ENCODE measurements around the gene TECTA.

DNA sequence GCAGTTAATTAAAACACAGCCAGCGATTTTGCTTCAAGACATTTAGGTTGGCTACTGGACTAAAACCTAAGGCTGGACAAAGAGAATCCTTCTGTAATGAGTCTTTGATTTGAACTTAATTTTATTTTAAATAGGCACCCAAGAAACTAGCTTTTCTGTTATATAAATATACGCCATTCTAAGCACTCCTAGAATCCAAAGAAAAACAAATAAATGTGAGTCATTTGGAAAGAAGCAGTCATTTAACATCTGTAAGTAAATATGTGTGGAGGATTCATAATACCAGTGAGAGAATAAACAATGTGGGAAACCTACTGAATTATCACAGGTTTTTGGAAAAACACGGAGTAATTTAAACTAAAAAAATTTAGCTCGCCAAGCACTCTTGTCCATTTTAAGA is 1.2 kb upstream of the TECTA start:
- TF ChIP-seq, protein P1, sequence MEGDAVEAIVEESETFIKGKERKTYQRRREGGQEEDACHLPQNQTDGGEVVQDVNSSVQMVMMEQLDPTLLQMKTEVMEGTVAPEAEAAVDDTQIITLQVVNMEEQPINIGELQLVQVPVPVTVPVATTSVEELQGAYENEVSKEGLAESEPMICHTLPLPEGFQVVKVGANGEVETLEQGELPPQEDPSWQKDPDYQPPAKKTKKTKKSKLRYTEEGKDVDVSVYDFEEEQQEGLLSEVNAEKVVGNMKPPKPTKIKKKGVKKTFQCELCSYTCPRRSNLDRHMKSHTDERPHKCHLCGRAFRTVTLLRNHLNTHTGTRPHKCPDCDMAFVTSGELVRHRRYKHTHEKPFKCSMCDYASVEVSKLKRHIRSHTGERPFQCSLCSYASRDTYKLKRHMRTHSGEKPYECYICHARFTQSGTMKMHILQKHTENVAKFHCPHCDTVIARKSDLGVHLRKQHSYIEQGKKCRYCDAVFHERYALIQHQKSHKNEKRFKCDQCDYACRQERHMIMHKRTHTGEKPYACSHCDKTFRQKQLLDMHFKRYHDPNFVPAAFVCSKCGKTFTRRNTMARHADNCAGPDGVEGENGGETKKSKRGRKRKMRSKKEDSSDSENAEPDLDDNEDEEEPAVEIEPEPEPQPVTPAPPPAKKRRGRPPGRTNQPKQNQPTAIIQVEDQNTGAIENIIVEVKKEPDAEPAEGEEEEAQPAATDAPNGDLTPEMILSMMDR (IDR thresholded peaks at IDR 0.05; ENCODE audit: low read length): no peak
- no peak for TF ChIP-seq EZH2 (optimal IDR thresholded peaks at IDR 0.05; ENCODE audit: low read depth, low read length)
- TF ChIP-seq EZH2phosphoT487 (IDR thresholded peaks at IDR 0.05; ENCODE audit: low read length): no peak

All from MM.1S (cell line).